HepG2 (cell line): ENCODE results near the gene FAM174C. TPM values are rescaled to one million over a fixed set of nuclear protein-coding genes. Genes with fewer than 3 reads are reported as not detected.

Experiments used
- AHR ChIP-seq: IDR thresholded peaks from 2 replicates; pipeline ENCODE4 v1.6.1; 2018; ENCODE audit warnings: missing genetic modification reagents, missing compliant biosample characterization
- ETV6 ChIP-seq: sonication (generic); formaldehyde crosslinking; conservative IDR thresholded peaks from 2 replicates; pipeline ENCODE4 v1.4.0; 2020; ENCODE audit warnings: missing genetic modification reagents
- GATAD2A ChIP-seq: IDR thresholded peaks from 2 replicates; pipeline ENCODE4 v1.6.1; 2016
- JDP2 ChIP-seq: sonication (generic); formaldehyde crosslinking; IDR thresholded peaks from 2 replicates; pipeline ENCODE4 v1.8.1; 2022; ENCODE audit warnings: missing genetic modification reagents, borderline replicate concordance
- KIAA2018 ChIP-seq: sonication (generic); formaldehyde crosslinking; IDR thresholded peaks from 2 replicates; pipeline ENCODE4 v1.5.0; 2020; ENCODE audit warnings: mild to moderate bottlenecking, missing genetic modification reagents, borderline replicate concordance
- LBX2 ChIP-seq: sonication (generic); formaldehyde crosslinking; IDR thresholded peaks from 2 replicates; pipeline ENCODE4 v1.5.0; 2020; ENCODE audit warnings: missing genetic modification reagents, mild to moderate bottlenecking, borderline replicate concordance
- MXI1 ChIP-seq: IDR thresholded peaks from 3 replicates; pipeline ENCODE4 v1.6.1; 2012; ENCODE audit warnings: low read depth, low read length, inconsistent platforms, borderline replicate concordance
- RBM39 ChIP-seq: fragments of 200-400 bp; formaldehyde crosslinking; IDR thresholded peaks from one replicate; pipeline ENCODE4 v1.6.1; 2018; ENCODE audit warnings: antibody characterized with exemption, mild to moderate bottlenecking, low read depth, low read length; ENCODE audit not compliant: poor library complexity, severe bottlenecking
- SNAI1 ChIP-seq: sonication (generic); formaldehyde crosslinking; IDR thresholded peaks from 2 replicates; pipeline ENCODE4 v1.5.0; 2020; ENCODE audit warnings: mild to moderate bottlenecking, missing genetic modification reagents, borderline replicate concordance
- ZBTB33 ChIP-seq: sonication (generic); formaldehyde crosslinking; IDR thresholded peaks from 2 replicates; pipeline ENCODE4 v1.4.0; 2020; ENCODE audit warnings: missing genetic modification reagents
- ZNF292 ChIP-seq: sonication (generic); formaldehyde crosslinking; IDR thresholded peaks from 2 replicates; pipeline ENCODE4 v1.8.1; 2022; ENCODE audit warnings: mild to moderate bottlenecking, low read depth, missing genetic modification reagents, borderline replicate concordance
- ZNF558 ChIP-seq: sonication (generic); formaldehyde crosslinking; IDR thresholded peaks from 2 replicates; pipeline ENCODE4 v1.9.0; 2022; ENCODE audit warnings: mild to moderate bottlenecking, missing genetic modification reagents, borderline replicate concordance
- ZNF574 ChIP-seq: sonication (generic); formaldehyde crosslinking; IDR thresholded peaks from 2 replicates; pipeline ENCODE4 v1.4.0; 2020; ENCODE audit warnings: missing genetic modification reagents
- polyA plus RNA-seq, 8 experiments: library from polyadenylated mRNA; depleted of rRNA in 3 of 8; stranded (reverse) in 7 of 8; unstranded in 1 of 8; fragments of >200 nt; fragmentation: Illumina TruSeq in 4 of 8; extraction: Trizol in 4 of 8; gene quantifications; 2 replicates each; pipeline versions ENCODE4 v1.2.1 to v1.2.3, GENCODE V29; 2011 to 2016; ENCODE audit warnings: low read depth in 4 of 8, missing spikeins in 1 of 8, mixed read lengths in 1 of 8; ENCODE audit not compliant: insufficient read depth in 1 of 8
- total RNA-seq, 5 experiments: library from RNA; depleted of rRNA; stranded (reverse); fragments of >200 nt; fragmentation: Illumina TruSeq; extraction: Trizol; gene quantifications; 2 replicates each; pipeline ENCODE4 v1.2.3, GENCODE V29; 2016; ENCODE audit warnings: low read depth in 1 of 5

Gene FAM174C
- total and polyA plus RNA-seq, 2 of the 13 experiments (the other 11 are each of a cell fraction or from before 2014, with no cell fraction given) = 19.5 to 31.3 TPM

GRCh38 chr19:1290703-1291651 lies 15.6 kb downstream of the FAM174C start (continued):
- TF ChIP-seq KIAA2018 (CRISPR knock-in tag) (no peak), MXI1 (peak; percentile 55; the same call in 1 of the 3 replicates), GATAD2A (peak; percentile 93), ZNF574 (peak; percentile 74), ZBTB33 (CRISPR knock-in tag) (peak; percentile 64; the same call in 1 of the 2 replicates), ZNF292 (0 out of 2 replicates have a peak, but pooled peaks have one; percentile 45), JDP2 (no peak), SNAI1 (CRISPR knock-in tag) (0 out of 2 replicates have a peak, but pooled peaks have one; percentile 74), RBM39 (peak; percentile 48), AHR (CRISPR knock-in tag) (no peak; the same call in 1 of the 2 replicates), LBX2 (no peak), ETV6 (CRISPR knock-in tag) (0 out of 2 replicates have a peak, but pooled peaks have one; percentile 54), ZNF558 (CRISPR knock-in tag) (peak; percentile 75; the same call in 1 of the 2 replicates)
